H7 (cell line): Measurements from ENCODE around the gene MMEL1. TPM values are rescaled to one million over a fixed set of nuclear protein-coding genes. Genes with fewer than 3 reads are reported as not detected.

Source experiments
- DNase-seq: peaks from one replicate; pipeline ENCODE4 v3.0.0; 2012
- H3K27me3 ChIP-seq: 2 replicates; pipeline ENCODE4 v1.6.0; 2011; ENCODE audit warnings: mild to moderate bottlenecking, low read length; ENCODE audit not compliant: control insufficient read depth, insufficient read depth
- H3K36me3 ChIP-seq: replicated peaks from 2 replicates; pipeline ENCODE4 v1.5.1; 2011; ENCODE audit warnings: low read length; ENCODE audit not compliant: control insufficient read depth, insufficient read depth
- H3K4me3 ChIP-seq: 2 replicates; pipeline ENCODE4 v1.5.1; 2011; ENCODE audit warnings: low read depth, mild to moderate bottlenecking, control low read depth, low read length, moderate library complexity; ENCODE audit not compliant: insufficient read depth
- total RNA-seq: library from RNA; depleted of rRNA; stranded (reverse); fragments of >200 nt; shearing (Covaris generic); gene quantifications from 2 replicates; pipeline ENCODE4 v1.2.3, GENCODE V29; 2014

The MMEL1 gene
- total RNA-seq, 1 experiment from 2014 or later, result 1.3 TPM

- H3K27me3 ChIP-seq, result no peaks in the 10 kb centered on the region
- peak; percentile 41 for DNase-seq
These were observed 36.8 kb downstream of the MMEL1 start for GRCh38 chr1:2595812-2596529.

GRCh38 chr1:2595261-2595811 is 37.5 kb downstream of the MMEL1 start:
- DNase-seq, result peak; percentile 53
- H3K27me3 ChIP-seq, result no peaks in the 10 kb centered on the region
- no peak overlapping the region for H3K4me3 ChIP-seq
- H3K36me3 ChIP-seq, result no peaks in the 10 kb centered on the region

More at GRCh38 chr1:2595812-2596529, 36.8 kb downstream of the MMEL1 start:
- no peaks in the 10 kb centered on the region for H3K36me3 ChIP-seq
- H3K4me3 ChIP-seq, result no peak overlapping the region

GRCh38 chr1:2594641-2595131 is 38.1 kb downstream of the MMEL1 start:
- Histone ChIP-seq H3K27me3 (no peaks in the 10 kb centered on the region), H3K4me3 (no peak overlapping the region), H3K36me3 (no peaks in the 10 kb centered on the region)
- DNase-seq, result no peak

- peaks cover 2% of the 10 kb centered on the region; the same call in 1 of the 2 replicates for H3K36me3 ChIP-seq
- H3K27me3 ChIP-seq, result no peaks in the 10 kb centered on the region
- DNase-seq, result no peak
- no peak overlapping the region for H3K4me3 ChIP-seq
These were observed 38.7 kb downstream of the MMEL1 start for GRCh38 chr1:2594001-2594640.

GRCh38 chr1:2593251-2593878 is 39.5 kb downstream of the MMEL1 start:
- Histone ChIP-seq H3K36me3 (peaks cover 2% of the 10 kb centered on the region; the same call in 1 of the 2 replicates), H3K4me3 (no peak overlapping the region), H3K27me3 (no peaks in the 10 kb centered on the region)
- peak; percentile 55 for DNase-seq

GRCh38 chr1:2592672-2593071 is 40.1 kb downstream of the MMEL1 start:
- peak; percentile 42 for DNase-seq
- no peaks in the 10 kb centered on the region for H3K27me3 ChIP-seq
- peaks cover 2% of the 10 kb centered on the region; the same call in 1 of the 2 replicates for H3K36me3 ChIP-seq
- no peak overlapping the region for H3K4me3 ChIP-seq

- H3K4me3 ChIP-seq, result no peak overlapping the region
- H3K27me3 ChIP-seq, result no peaks in the 10 kb centered on the region; the same call in 1 of the 2 replicates
- peaks cover 2% of the 10 kb centered on the region; the same call in 1 of the 2 replicates for H3K36me3 ChIP-seq
- peak; percentile 49 for DNase-seq
These were observed 41.1 kb downstream of the MMEL1 start for GRCh38 chr1:2591581-2592261.

GRCh38 chr1:2591233-2591580 is 41.6 kb downstream of the MMEL1 start:
- Histone ChIP-seq H3K4me3 (no peak overlapping the region), H3K27me3 (no peaks in the 10 kb centered on the region; the same call in 1 of the 2 replicates), H3K36me3 (peaks cover 2% of the 10 kb centered on the region; the same call in 1 of the 2 replicates)
- DNase-seq, result no peak

- DNase-seq, result no peak
- Histone ChIP-seq H3K36me3 (peaks cover 2% of the 10 kb centered on the region; the same call in 1 of the 2 replicates), H3K27me3 (no peaks in the 10 kb centered on the region; the same call in 1 of the 2 replicates), H3K4me3 (no peak overlapping the region)
These were observed 42.3 kb downstream of the MMEL1 start for GRCh38 chr1:2590233-2591141.

- Histone ChIP-seq H3K4me3 (no peak overlapping the region), H3K36me3 (peaks cover 2% of the 10 kb centered on the region; the same call in 1 of the 2 replicates), H3K27me3 (no peaks in the 10 kb centered on the region; the same call in 1 of the 2 replicates)
- no peak for DNase-seq
These were observed 43.2 kb downstream of the MMEL1 start for GRCh38 chr1:2589431-2590232.

GRCh38 chr1:2588661-2589430 is 44.0 kb downstream of the MMEL1 start:
- no peak for DNase-seq
- no peaks in the 10 kb centered on the region; the same call in 1 of the 2 replicates for H3K27me3 ChIP-seq
- peaks cover 2% of the 10 kb centered on the region; the same call in 1 of the 2 replicates for H3K36me3 ChIP-seq
- no peak overlapping the region for H3K4me3 ChIP-seq
